Activated CD4-positive, CD25-positive, alpha-beta regulatory T cell (primary cell): ENCODE data around the gene ADAMTS5.

Experiments
- DNase-seq, 4 experiments: peaks; one replicate each; lab custom pipeline; 2025; lab: John Stamatoyannopoulos, UW

ADAMTS5 gene

DNA sequence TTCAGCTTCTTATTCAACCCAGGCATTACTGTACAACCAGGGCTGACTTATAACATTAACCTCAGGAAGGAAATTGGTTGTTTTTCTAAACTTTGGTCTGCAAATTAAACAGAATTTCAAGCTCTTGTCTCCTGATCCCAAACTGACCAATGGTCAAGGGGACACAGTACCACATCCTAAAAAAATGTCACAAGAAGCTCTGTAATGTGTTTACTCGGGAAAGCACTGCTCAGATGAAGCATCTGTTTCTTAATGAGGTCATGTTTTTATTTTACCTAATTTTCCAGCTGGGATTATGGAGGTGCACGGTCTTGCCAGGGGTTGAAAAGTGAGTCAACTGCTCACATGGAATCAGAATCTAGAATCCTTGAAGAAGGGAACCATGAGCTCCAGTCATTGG is 18.7 kb downstream of the ADAMTS5 start:
- no peak for DNase-seq

DNA sequence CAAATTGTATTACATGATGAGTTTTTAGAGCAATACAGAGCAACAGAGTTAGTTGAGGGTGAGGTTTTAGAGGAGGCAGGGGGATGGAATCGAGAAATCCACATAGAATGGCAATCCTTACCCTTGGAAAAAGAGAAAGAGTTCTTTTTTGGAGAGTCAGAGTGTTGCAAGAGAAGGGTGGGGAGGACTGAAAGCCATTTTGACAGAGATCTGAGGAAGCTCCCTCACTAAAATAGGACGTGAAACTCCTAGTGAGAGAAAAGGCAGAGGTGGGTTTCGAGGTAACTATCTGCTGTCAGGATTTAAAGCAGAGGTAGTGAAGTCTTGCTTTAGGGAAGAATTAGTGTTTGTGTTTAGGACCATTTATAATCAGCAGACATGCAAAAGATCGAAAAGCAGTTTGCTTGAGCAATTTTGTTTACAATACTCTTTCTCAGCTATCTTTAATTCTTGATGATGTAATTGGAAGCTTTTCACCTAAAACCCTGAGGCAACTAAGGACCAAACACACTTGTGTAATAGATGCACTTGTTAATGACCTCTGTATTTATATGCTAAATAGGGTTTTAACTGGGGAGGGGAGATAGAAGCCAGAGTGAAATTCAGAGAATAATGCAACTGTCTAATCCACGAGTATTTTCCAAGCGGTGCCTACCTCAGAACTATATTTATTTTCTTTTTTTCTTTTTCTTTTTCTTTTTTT is 20.0 kb downstream of the ADAMTS5 start:
- DNase-seq = no peak

DNA sequence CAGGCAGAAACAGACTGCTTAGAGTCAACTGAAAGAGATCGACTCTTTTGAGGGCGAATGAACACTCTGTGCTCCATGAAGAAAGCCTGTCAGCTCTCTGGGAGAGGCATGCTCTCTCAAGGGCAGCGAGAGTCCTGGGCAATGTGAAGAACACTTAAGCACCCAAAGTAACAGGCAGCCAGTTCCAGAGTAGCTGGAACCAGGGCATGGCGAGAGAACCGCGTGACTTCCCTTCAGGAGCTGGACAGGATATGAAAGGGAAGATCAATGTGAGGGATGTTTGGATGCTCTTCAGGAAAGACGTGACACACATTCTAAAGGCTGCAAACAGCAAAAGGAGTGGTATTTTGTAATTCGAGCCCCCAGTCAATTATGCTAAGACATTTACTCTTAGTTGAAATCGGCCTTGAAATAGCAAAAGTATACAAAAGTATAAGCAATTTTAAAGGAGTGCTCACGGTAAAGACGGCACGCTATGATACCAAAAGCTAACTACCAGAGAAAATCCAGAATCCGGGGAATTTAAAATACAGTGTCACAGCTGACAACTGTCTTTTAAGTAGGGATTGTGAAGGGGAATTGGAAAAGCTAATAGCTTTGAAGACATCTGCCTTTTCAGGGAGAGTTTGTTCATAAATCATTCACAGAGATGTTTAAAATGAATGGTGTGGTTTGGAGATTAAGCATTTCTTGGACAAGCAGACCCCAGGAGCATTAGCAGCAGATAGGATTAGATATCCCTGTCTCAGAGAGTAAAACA is 20.8 kb downstream of the ADAMTS5 start:
- no peak for DNase-seq

DNA sequence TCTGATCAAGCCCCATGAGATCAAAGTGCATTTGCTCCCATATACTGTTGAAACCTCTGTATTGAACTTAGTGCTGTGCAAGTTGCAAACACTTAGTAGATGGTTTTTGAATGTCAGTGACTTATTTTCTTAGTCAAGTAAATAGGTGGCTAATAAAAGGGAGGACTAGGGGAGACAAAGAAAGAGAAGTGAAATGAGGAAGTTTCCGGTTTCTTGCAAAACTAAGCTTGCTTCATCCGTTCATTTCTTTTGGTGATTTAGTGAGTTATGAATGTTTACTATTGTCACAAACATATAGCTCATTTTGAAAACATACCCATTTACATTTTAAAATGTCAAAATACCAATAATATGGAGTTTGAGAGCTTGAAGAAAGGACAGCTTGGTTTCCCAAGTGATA is 23.0 kb downstream of the ADAMTS5 start:
- DNase-seq = no peak

DNA sequence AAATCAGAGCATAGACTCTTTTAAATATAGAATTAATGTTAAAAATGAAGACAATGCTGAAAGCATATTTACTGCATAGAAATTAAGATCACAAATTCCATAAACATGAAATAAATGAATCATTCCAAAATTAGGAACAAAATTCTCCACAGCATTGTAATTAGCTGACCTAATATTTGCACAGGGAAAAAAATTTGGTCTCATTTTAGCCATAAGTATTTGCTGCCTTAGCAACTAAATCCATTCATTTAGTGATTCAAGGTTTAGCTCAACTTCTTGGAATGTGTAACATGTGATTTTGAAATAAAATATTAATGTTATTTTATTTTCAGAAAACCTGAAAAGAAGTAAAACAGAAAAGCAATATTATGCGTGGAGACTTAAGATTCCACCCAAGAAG is 25.5 kb downstream of the ADAMTS5 start:
- DNase-seq = no peak

DNA sequence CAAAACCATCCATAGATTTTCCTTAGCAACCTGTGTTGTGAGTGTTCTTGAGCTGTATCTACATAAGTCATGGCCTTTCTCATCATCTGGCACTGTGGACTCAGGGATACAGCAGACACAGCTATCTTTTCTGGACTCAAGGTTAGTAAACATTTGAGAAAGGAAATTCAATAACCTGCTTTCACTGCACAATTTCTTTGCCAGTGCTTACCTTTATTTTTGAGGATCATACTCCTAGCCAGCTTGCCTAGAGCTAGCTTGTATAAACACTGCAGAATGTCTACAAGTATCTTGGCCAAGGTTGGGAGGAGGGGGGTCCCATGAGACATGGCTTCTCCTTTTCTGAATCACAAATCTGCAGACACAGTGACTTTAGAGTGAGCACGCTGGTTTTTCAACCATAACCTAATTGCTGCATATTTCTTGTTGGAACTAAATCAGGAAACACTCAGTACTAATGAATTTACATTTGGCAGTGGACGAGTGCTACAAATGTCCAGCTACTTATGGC is 27.2 kb downstream of the ADAMTS5 start:
- no peak for DNase-seq

DNA sequence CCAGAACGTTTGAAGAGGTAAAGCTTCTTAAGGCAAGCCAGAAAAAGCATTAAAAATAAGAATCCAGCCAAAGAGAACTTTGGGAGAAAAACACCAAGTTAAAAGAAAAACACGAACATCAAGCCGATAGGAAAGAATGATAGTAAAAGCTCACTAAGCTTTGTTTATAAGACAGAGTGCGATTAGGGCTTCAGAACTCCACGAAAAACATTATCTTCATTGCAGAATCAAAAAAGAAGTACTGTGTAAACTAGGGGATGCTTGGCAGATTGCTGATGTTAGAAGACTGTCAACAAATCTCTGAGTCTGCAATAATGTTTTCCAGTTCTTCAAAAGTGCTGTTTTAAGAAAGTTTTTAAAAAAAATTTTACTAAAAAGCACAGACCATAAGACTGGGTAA is 30.2 kb downstream of the ADAMTS5 start:
- DNase-seq = no peak

DNA sequence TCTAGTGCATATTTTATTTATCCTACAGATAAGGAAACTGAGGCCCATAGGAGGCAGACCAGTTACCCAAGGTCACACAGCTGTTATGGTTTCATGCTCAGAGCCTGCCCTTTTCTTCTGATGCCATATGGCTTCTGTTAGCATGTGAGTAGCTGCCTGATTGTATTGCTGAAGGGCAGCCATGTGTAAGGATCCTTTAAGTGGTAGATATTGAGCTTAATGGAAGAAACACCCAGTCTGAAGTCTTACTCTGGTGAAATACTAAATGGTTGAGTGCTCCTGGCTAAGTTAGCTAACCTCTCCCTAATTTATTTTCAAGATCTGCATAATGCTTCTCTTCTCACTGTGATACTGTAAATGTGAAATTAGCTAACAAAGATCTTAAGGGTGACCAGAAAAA is 30.9 kb downstream of the ADAMTS5 start:
- DNase-seq = no peak

DNA sequence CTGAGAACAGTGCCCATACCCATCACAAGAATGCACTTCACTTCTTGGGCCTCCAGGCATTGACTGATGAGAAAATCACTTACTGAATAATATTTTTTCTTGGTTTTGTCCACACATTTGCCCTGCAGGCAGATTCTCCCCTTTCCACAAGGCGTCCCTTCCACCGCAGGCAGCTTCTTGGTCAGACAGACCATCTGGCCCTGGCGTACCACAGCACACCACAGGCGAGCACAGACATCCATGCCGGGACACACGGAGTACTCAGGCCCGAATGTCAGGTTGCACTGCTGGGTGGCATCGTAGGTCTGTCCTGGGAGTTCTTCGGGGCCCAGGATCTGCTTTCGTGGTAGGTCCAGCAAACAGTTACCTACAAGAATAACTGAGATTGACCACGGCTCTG is 32.5 kb downstream of the ADAMTS5 start:
- DNase-seq = no peak

DNA sequence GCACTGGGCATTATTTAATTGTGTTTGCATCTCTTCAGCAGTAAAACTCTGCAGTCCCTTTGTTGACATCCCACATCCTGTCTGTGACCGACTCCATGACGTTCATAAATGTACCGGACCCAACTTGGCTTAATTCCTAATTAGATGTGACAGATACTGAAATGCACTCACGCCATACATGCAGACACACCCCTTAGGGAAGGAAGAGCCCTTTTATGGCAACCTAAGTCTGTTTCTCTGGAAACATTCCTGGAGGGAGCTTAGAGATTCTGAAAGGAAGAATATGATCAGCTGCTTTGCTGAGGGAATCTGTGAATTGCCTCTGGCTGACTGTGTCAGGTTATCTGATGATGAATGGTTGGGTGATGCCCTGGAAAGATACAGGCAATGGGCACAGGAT is 33.4 kb downstream of the ADAMTS5 start:
- no peak for DNase-seq

DNA sequence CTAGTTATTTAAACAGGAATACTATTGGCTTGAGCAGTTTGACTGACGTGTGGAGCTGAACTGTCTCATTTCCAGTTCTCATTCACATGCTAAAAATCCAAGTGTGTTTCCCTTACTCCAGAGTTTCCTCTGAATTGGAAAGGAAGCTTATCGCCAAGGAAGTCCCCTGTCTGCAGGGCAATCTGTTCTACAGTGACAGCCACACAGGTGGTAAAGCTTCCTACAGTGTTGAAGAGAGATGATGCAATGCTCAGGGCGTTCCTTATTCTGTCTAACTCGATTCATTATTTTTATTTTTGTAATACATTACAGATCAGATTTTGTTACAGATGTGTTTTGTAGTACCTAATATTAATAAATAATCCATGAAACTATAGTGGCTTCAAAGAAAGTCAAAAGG is 41.3 kb downstream of the ADAMTS5 start:
- no peak for DNase-seq

DNA sequence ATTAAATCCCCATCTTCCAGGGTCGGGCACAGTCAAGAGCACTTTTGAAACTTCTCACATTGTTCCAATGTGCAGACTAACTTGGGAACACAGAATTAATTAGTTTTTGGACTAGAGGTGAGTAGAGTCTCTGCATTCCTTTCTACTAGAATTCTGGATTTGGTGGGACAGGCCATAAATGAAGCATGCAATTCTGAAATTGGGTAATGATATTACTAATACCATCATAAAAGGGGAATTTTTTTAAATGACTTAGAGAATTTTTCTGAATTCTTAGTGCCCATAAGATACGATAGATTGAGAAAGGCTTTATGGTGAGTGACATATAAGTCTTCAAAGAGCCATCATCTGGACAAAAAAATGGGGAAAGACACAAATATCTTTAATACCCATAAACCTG is 41.8 kb downstream of the ADAMTS5 start:
- no peak for DNase-seq

DNA sequence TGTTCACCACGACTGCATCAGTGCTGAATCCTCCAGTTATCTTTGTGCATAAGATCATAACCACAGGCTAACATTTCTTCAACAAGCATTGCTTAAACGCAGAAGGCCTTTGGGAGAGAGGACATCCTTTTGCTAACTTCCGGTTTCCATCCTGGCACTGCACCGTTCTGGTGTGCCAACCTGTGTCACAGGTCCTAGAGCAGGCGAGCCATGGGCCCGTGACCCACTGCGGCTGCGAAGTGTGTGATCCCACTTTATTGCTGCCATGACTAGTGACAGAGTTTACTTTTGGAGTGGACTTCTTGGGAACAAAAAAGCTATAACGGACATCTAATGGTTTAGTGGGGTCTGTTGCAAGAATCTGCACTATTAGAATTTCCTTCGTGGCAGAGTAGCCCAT is 42.9 kb downstream of the ADAMTS5 start:
- DNase-seq = no peak

DNA sequence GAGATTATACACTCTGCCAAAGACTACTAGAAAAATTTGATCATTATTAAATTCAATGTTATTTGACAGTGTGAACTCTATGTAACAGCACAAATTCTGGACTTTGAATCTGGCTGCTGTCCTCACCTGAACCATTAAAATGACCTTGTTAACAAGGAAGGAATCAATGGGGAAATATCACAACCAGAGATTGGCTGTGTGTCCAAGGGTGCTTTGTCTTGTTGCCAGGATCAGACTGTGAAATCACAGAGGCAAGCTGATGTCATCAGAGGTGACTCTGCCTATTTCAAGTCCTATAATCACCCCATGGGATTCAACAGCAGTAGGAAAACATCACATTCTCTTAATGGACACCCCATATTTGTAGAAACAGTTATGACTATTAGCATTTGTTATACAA is 46.8 kb downstream of the ADAMTS5 start:
- no peak for DNase-seq

DNA sequence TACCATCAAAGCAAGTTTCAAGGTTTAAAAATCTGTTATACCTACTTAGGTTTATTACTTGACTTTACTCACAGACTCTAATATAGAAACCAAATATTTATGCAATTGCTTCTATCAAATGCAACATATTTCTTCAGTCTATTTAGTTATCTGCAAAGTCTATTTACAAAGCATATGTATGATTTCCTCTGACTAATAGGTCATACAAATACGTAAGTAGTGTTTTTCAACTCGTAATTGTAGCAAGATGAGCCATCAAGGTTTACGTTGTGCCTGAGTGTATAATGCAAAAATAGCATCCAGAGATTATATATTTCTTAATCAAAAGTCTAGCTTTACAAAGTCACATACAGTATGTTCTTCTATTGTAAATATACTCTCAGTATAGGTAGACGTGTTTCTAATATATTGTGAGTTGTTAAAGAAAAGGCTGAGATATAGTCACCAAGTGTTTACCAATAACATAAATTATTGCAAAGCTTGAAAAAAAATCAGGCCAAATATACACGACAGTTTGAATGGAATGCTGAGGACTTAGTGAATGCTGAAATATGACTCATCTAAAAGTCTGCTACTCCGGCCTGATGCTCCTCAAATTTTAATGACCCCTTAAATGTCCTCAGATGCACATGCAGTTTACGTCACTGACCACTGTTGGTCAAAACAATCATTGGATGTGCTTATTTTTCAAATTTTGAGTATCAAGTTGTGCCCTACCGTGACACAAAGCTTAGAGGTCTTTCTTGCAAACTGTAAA is 48.4 kb downstream of the ADAMTS5 start:
- no peak for DNase-seq

DNA sequence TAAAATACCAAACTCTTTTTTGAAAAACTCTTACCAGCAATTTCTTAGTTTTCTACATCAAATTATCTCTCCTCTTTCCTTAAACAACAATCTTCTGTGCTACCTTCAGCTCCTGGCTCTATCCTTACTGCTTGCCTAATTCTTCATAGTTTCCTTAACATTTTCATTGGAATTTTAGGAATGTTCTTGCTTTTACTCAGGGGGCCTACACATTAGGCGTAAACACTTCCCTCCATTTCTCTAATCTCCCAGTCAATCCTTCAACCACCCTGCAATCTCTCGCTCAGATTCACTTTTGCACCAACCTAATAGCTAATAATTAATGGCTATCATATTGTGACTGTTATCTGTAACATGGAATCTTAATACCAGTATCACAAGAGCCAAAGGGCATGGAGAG is 50.1 kb downstream of the ADAMTS5 start:
- no peak for DNase-seq

DNA sequence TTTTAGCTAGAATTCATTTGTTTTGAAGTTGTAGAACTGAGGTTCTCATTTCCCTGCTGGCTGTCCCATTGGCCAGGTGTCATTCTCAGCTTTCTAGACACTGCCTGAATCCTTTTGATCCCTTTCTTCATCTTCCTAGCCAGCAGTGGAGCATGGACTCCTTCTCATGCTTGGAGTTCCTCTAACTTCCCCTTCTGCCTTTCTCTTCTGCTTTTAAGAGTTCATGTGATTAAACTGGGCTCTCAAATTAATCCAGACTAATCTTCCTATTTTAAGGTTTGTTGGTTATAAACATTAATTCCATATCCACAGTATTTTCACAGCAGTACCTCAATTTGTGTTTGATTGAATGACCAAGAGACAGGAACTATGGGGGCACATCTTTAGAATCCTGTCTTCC is 52.3 kb downstream of the ADAMTS5 start:
- no peak for DNase-seq

DNA sequence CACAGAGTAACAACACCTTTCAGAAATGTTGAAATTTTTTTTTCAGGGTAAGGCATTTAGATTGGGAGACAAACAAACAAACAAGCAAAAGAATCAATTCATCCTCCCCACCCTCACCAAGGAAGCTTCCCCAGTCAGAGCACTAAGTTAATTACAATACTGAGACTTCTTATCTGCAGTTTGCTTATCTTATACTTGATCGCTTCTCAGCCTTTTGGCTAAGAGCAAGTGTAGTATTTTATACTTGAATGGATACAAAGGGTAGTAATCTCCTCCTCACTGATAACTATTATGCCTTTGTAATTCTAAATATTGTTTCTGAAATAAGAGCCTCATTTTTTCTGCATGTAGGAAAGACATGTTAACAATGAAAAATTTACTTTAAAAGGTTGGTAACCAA is 54.4 kb downstream of the ADAMTS5 start:
- no peak for DNase-seq

DNA sequence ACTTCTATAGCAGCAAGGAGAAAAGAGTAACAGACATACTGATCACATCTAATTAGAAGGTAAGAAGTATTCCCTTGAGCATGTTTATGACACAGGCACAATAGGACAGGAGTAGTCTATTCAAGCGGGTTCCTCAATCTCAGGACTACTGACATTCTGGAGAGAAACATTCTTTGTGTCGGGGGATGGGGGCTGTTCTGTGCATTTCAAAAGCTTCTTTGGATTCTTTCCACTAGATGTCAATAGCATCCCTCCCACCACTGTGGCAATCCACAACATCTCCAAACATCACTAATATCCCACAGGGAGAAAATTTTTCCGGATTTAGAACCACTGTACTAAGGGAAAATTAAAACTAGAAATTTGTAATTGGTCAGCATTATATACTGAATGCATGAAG is 56.9 kb downstream of the ADAMTS5 start:
- no peak for DNase-seq

DNA sequence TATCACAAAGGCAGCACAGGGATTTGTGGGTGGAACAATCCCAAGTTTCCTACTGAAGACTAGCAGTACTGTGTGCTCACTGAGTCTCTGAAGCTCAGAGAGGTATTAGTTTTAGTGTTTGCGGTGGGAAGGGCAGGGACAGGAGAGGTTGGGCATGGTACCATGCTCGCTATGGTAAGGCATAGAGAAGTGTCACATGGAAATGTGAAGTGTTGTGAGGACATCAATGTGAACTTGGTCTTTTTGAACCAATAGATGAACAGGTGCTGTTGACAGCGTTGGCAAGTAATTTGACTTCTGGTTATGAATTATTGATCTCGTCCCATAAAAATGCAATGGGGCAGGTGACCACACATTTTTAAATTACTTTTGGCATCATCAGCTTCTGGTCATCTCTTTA is 65.9 kb downstream of the ADAMTS5 start:
- no peak for DNase-seq

DNA sequence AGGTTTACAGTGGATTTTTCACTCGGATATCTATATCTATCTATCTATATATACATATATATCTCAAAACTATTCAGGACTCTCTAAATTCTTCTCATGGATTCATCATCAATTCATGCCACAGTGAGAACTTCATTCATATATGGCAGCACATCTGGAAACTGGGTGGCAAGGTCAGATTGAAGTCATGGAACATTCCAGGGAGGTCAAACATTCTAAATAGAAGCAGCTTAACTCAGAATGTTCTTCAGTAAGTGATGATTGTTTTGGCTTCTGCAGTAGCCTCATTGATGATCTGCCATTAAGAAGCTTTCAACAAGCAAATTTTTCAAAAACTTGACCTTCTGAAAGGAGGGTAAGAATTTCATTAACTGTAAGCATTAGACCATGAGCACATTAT is 74.7 kb downstream of the ADAMTS5 start:
- DNase-seq = no peak

DNA sequence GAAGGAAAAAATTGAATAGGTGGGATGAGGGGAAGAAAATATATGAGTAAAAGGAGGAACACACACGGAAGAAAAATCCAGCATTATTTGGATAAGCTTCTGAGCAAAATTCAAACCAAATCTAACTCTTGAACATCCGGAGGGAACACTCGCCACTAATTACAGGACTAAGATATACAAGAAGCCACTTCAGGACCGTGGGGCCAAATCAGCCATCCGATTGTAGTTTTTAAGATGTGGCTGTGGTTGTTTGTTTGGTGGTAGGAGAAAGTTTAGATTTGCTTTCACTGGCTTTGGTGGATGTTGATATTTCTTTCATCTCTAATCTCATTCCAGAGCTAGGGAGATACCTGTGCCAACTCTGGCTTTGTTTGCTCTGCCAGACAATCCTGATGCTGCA is 78.0 kb downstream of the ADAMTS5 start:
- no peak for DNase-seq

DNA sequence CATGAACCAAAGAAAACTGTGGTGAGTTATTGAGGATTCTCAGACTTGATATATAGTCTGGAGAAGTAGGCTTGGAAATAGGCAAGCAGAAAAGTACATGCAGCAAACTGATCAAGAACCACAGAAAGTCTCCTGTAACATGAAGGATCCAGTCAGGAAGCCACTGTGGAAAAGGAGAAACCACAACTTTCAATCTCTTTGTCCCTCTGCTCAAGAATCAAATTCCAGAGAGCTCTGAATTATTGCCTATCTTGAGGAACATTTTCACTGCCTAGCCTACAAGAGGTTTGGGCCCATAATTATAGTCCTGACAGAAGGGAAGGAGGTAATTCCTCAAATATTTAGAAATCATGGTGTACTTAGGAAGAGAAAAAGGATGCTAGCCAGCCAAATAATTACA is 78.6 kb downstream of the ADAMTS5 start:
- DNase-seq = no peak
